HEK293T (cell line): ENCODE data around the gene MADCAM1.

ENCODE experiments used
- CTBP1 ChIP-seq: fragments of 450-650 bp; IDR thresholded peaks from 2 replicates; pipeline ENCODE4 v1.6.1; 2016; ENCODE audit warnings: borderline replicate concordance
- SP1 ChIP-seq: fragments of 450-650 bp; IDR thresholded peaks from 2 replicates; pipeline ENCODE4 v1.6.1; 2017

GRCh38 chr19:467554-467953 is 28.7 kb upstream of the MADCAM1 start:
- TF ChIP-seq CTBP1: no peak
- TF ChIP-seq SP1: no peak
